ENCODE measurements around the gene FIGLA. TPM values are rescaled to one million over a fixed set of nuclear protein-coding genes. Genes with fewer than 3 reads are reported as not detected.

The FIGLA gene
- total RNA-seq, 1 experiment from 2014 or later = not detected

DNA sequence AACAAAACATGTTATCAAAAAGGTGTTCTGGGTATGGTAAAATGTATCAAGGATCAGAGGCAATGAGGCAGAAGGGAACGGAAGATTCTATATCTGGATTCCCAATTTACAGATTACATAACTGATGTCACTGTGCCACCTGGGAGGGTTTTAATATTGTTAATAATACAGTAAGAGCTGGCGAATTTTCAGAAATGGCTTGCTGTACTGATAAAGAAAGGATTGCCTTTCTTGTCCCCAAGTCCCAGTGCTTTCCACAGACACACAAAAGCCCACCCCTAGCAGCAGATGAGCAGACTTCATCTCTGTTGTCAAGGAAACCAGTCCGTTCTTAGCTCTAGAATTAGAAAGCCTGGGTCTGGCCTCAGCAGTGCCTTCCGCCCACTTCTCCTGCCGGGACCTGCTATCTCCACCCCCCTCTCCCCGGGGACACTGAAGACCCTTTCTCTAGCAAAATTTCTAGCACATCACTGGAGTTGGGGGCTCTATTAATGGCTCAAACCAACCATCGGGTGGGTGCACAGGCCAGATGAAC, 56.7 kb downstream of the FIGLA start:
- H2BK15ac ChIP-seq (ENCODE audit: low read depth, low read length) = no peak overlapping the region
- peaks cover 45% of the 10 kb centered on the region for H3K4me1 ChIP-seq (ENCODE audit: insufficient read depth, low read length)
- no peak overlapping the region for H3K56ac ChIP-seq (ENCODE audit: insufficient read length, low read depth, low read length)
- no peak overlapping the region for H2BK120ac ChIP-seq (ENCODE audit: low read depth, low read length, poor library complexity, severe bottlenecking)
- H2BK5ac ChIP-seq (ENCODE audit: insufficient read length, low read length) = no peak overlapping the region
- H3K79me1 ChIP-seq (ENCODE audit: insufficient read depth, low read depth, low read length, poor library complexity, severe bottlenecking) = peaks cover 14% of the 10 kb centered on the region
- H2AFZ ChIP-seq (ENCODE audit: low read length) = no peak overlapping the region
- peak overlapping the region; percentile 48; the same call in 1 of the 2 replicates for H3K14ac ChIP-seq (ENCODE audit: insufficient read depth, low read length)
- Mint-ChIP-seq H3K9me3 (no peaks in the 10 kb centered on the region; a peak in 1 of 5 replicates), H3K27me3 (ENCODE audit: low read depth) (no peaks in the 10 kb centered on the region; the same call in 1 of the 2 replicates), H3K36me3 (ENCODE audit: insufficient read depth in 1 of 3, low read depth in 3 of 3) (peaks cover 0 to 2% (median 1%) of the 10 kb centered on the region in 3 experiments; a peak in 5 of 7 replicates), H3K27ac (peak overlapping the region; percentile 93 to 96 (median 93)), H3K4me3 (peak overlapping the region; percentile 43 to 58), H3K4me1 (peaks cover 87 to 88% of the 10 kb centered on the region in 2 experiments)
- peaks cover 54% of the 10 kb centered on the region; the same call in 1 of the 2 replicates for H3K79me2 ChIP-seq (ENCODE audit: insufficient read depth, low read length)
- H4K20me1 ChIP-seq (ENCODE audit: control insufficient read depth, insufficient read depth, insufficient read length) = no peaks in the 10 kb centered on the region
- no peak for DNase-seq
- H3K4me2 ChIP-seq (ENCODE audit: insufficient read depth, insufficient read length, low read length) = peak overlapping the region; percentile 46
- peaks cover 3% of the 10 kb centered on the region for H3K23me2 ChIP-seq (ENCODE audit: insufficient read length, low read depth, low read length, poor library complexity, severe bottlenecking)
- peak overlapping the region; percentile 59 for H4K91ac ChIP-seq (ENCODE audit: insufficient read length, low read depth, low read length)
- H2BK12ac ChIP-seq (ENCODE audit: insufficient read length, low read depth, low read length) = no peak overlapping the region
- no peaks in the 10 kb centered on the region for H3K27me3 ChIP-seq (ENCODE audit: insufficient read depth, low read length)
- H3K9me3 ChIP-seq (ENCODE audit: control insufficient read depth, low read depth, low read length) = no peaks in the 10 kb centered on the region
- peak overlapping the region; percentile 37 for H3K27ac ChIP-seq (ENCODE audit: insufficient read length, low read depth, low read length)
- H4K8ac ChIP-seq (replicated peaks; ENCODE audit: insufficient read length, low read depth, low read length) = no peak overlapping the region
- no CpG with 5 or more reads among the region's 7 CpGs for WGBS (ENCODE audit: extremely low coverage, insufficient read length, low lambda C conversion rate)
- no peak overlapping the region for H3K23ac ChIP-seq (ENCODE audit: insufficient read length, low read depth, low read length)
- TF ChIP-seq, protein P1, sequence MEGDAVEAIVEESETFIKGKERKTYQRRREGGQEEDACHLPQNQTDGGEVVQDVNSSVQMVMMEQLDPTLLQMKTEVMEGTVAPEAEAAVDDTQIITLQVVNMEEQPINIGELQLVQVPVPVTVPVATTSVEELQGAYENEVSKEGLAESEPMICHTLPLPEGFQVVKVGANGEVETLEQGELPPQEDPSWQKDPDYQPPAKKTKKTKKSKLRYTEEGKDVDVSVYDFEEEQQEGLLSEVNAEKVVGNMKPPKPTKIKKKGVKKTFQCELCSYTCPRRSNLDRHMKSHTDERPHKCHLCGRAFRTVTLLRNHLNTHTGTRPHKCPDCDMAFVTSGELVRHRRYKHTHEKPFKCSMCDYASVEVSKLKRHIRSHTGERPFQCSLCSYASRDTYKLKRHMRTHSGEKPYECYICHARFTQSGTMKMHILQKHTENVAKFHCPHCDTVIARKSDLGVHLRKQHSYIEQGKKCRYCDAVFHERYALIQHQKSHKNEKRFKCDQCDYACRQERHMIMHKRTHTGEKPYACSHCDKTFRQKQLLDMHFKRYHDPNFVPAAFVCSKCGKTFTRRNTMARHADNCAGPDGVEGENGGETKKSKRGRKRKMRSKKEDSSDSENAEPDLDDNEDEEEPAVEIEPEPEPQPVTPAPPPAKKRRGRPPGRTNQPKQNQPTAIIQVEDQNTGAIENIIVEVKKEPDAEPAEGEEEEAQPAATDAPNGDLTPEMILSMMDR (conservative IDR thresholded peaks at IDR 0.05) = no peak
- H3K4ac ChIP-seq (ENCODE audit: low read depth, low read length) = no peak overlapping the region
- no peak overlapping the region for H2AK5ac ChIP-seq (ENCODE audit: insufficient read length, low read length)
- no peak overlapping the region for H3T11ph ChIP-seq (ENCODE audit: low read length)
- no peak overlapping the region for H3K18ac ChIP-seq (ENCODE audit: insufficient read length, low read depth, low read length)
- no peak overlapping the region for H2BK20ac ChIP-seq (ENCODE audit: low read depth, low read length, poor library complexity, severe bottlenecking)
- H3K9ac ChIP-seq (ENCODE audit: extremely low read depth, insufficient read length, low read length) = no peak overlapping the region
- no peak overlapping the region for H4K5ac ChIP-seq (ENCODE audit: insufficient read length, low read depth, low read length)

Data from H9 (cell line).